ENCODE data around the gene XRCC4. TPM values are rescaled to one million over a fixed set of nuclear protein-coding genes. Genes with fewer than 3 reads are reported as not detected.
"Not testable (repeated sequence)": the region's sequence is repeated elsewhere in the genome, so short reads cannot be mapped to it uniquely, and the experiment has no call there.

XRCC4 gene
- total RNA-seq, 1 donor from 2014 or later = 5.5 TPM

- no peaks in the 10 kb centered on the region for H3K27me3 Mint-ChIP-seq (ENCODE audit: low read depth)
- no peak for TF ChIP-seq CTCF (IDR thresholded peaks at IDR 0.05)
- H3K36me3 Mint-ChIP-seq (ENCODE audit: low read depth) = no peaks in the 10 kb centered on the region
- H3K27ac Mint-ChIP-seq (ENCODE audit: unreplicated experiment) = peak overlapping the region; percentile 77
- no peak overlapping the region for H3K4me3 Mint-ChIP-seq (ENCODE audit: unreplicated experiment)
- H3K4me1 Mint-ChIP-seq (ENCODE audit: low read depth) = peaks cover 21% of the 10 kb centered on the region
- no peaks in the 10 kb centered on the region for H3K9me3 Mint-ChIP-seq (ENCODE audit: low read depth)
- DNase-seq (ENCODE audit: low spot score) = no peak
Measured at GRCh38 chr5:83146441-83146840, 69.1 kb downstream of the XRCC4 start.

- Mint-ChIP-seq H3K27ac (ENCODE audit: unreplicated experiment) (no peak overlapping the region), H3K36me3 (ENCODE audit: low read depth) (no peaks in the 10 kb centered on the region), H3K9me3 (ENCODE audit: low read depth) (no peaks in the 10 kb centered on the region), H3K4me3 (ENCODE audit: unreplicated experiment) (no peak overlapping the region), H3K4me1 (ENCODE audit: low read depth) (peaks cover 21% of the 10 kb centered on the region), H3K27me3 (ENCODE audit: low read depth) (no peaks in the 10 kb centered on the region)
- no peak for DNase-seq (ENCODE audit: low spot score)
- TF ChIP-seq CTCF (IDR thresholded peaks at IDR 0.05) = no peak
Measured at GRCh38 chr5:83147593-83147992, 70.2 kb downstream of the XRCC4 start.

- Mint-ChIP-seq H3K27me3 (ENCODE audit: low read depth) (no peaks in the 10 kb centered on the region), H3K4me3 (ENCODE audit: unreplicated experiment) (no peak overlapping the region), H3K9me3 (ENCODE audit: low read depth) (no peaks in the 10 kb centered on the region), H3K4me1 (ENCODE audit: low read depth) (peaks cover 21% of the 10 kb centered on the region), H3K36me3 (ENCODE audit: low read depth) (no peaks in the 10 kb centered on the region), H3K27ac (ENCODE audit: unreplicated experiment) (no peak overlapping the region)
- DNase-seq (ENCODE audit: low spot score) = no peak
- TF ChIP-seq CTCF (IDR thresholded peaks at IDR 0.05) = no peak
Measured at GRCh38 chr5:83148370-83148769, 71.0 kb downstream of the XRCC4 start.

GRCh38 chr5:83149671-83150070, 72.3 kb downstream of the XRCC4 start:
- TF ChIP-seq CTCF (IDR thresholded peaks at IDR 0.05) = no peak
- H3K9me3 Mint-ChIP-seq (ENCODE audit: low read depth) = no peaks in the 10 kb centered on the region
- no peaks in the 10 kb centered on the region for H3K27me3 Mint-ChIP-seq (ENCODE audit: low read depth)
- peaks cover 17% of the 10 kb centered on the region for H3K4me1 Mint-ChIP-seq (ENCODE audit: low read depth)
- no peak overlapping the region for H3K4me3 Mint-ChIP-seq (ENCODE audit: unreplicated experiment)
- DNase-seq (ENCODE audit: low spot score) = no peak
- no peak overlapping the region for H3K27ac Mint-ChIP-seq (ENCODE audit: unreplicated experiment)
- no peaks in the 10 kb centered on the region for H3K36me3 Mint-ChIP-seq (ENCODE audit: low read depth)

GRCh38 chr5:83151821-83152220, 74.5 kb downstream of the XRCC4 start:
- DNase-seq (ENCODE audit: low spot score) = no peak
- no peaks in the 10 kb centered on the region for H3K36me3 Mint-ChIP-seq (ENCODE audit: low read depth)
- H3K4me3 Mint-ChIP-seq (ENCODE audit: unreplicated experiment) = no peak overlapping the region
- TF ChIP-seq CTCF (IDR thresholded peaks at IDR 0.05) = no peak
- H3K27me3 Mint-ChIP-seq (ENCODE audit: low read depth) = no peaks in the 10 kb centered on the region
- H3K9me3 Mint-ChIP-seq (ENCODE audit: low read depth) = no peaks in the 10 kb centered on the region
- H3K4me1 Mint-ChIP-seq (ENCODE audit: low read depth) = peaks cover 3% of the 10 kb centered on the region
- no peak overlapping the region for H3K27ac Mint-ChIP-seq (ENCODE audit: unreplicated experiment)

- H3K4me3 Mint-ChIP-seq (ENCODE audit: unreplicated experiment); DNase-seq (ENCODE audit: low spot score); H3K27ac Mint-ChIP-seq (ENCODE audit: unreplicated experiment); H3K36me3 Mint-ChIP-seq (ENCODE audit: low read depth); H3K9me3 Mint-ChIP-seq (ENCODE audit: low read depth); H3K27me3 Mint-ChIP-seq (ENCODE audit: low read depth); H3K4me1 Mint-ChIP-seq (ENCODE audit: low read depth): not testable (repeated sequence)
Measured at GRCh38 chr5:83152996-83153395, 75.6 kb downstream of the XRCC4 start.
